Endothelial cell of umbilical vein (primary cell): ENCODE results near the gene RNF157. TPM values are rescaled to one million over a fixed set of nuclear protein-coding genes. Genes with fewer than 3 reads are reported as not detected.

Experiments used
- BruUV-seq: library from RNA; stranded (reverse); fragments of 400-500 nt; replicated peaks from 2 replicates; lab custom pipeline; 2021; lab: Mats Ljungman, UMichigan
- CTCF ChIA-PET: fragments of 300-600, 350-600 bp; sonication (Branson Sonifier 250); formaldehyde crosslinking; loops from one replicate; lab custom pipeline; 2021; ENCODE audit warnings: antibody characterized with exemption, inconsistent platforms; lab: Charles Lee
- POLR2A ChIA-PET: fragments of 300-600, 350-600 bp; sonication (Branson Sonifier 250); formaldehyde crosslinking; loops from one replicate; lab custom pipeline; 2021; ENCODE audit warnings: antibody characterized with exemption, inconsistent platforms; lab: Charles Lee
- DNase-seq: peaks from one replicate; pipeline ENCODE4 v3.0.0-alpha.2; 2011; ENCODE audit warnings: low read depth, low spot score
- FAIRE-seq: peaks from 2 replicates; lab custom pipeline; 2011; peaks lifted over from hg19 to GRCh38; lab: Jason Lieb, UNC
- H2AFZ ChIP-seq: 2 replicates; pipeline ENCODE4 v1.6.0; 2012; ENCODE audit warnings: low read depth, low read length, control low read depth, inconsistent platforms
- H3K27ac ChIP-seq: 2 replicates; pipeline ENCODE4 v1.5.1; 2011; ENCODE audit warnings: low read depth, mild to moderate bottlenecking, control low read depth, low read length, moderate library complexity; ENCODE audit not compliant: insufficient read depth
- H3K27me3 ChIP-seq, 2 experiments: 2 replicates each; pipeline versions ENCODE4 v1.6.0 to v1.6.1; 2011; ENCODE audit warnings: low read length in 2 of 2, mixed read lengths in 1 of 2; ENCODE audit not compliant: control insufficient read depth in 2 of 2, insufficient read depth in 2 of 2
- H3K36me3 ChIP-seq, 2 experiments: 2 replicates in 1 of 2; 3 replicates in 1 of 2; pipeline ENCODE4 v1.5.1; 2011; ENCODE audit warnings: low read length in 2 of 2, mild to moderate bottlenecking in 1 of 2, moderate library complexity in 1 of 2; ENCODE audit not compliant: control insufficient read depth in 2 of 2, insufficient read depth in 2 of 2; ENCODE audit errors: extremely low read depth in 1 of 2
- H3K4me1 ChIP-seq: 3 replicates; pipeline ENCODE4 v1.5.1; 2011; ENCODE audit warnings: mild to moderate bottlenecking, low read length; ENCODE audit not compliant: control insufficient read depth, insufficient read depth; ENCODE audit errors: extremely low read depth
- H3K4me2 ChIP-seq: 2 replicates; pipeline ENCODE4 v1.6.1; 2011; ENCODE audit warnings: low read length, control low read depth, mixed read lengths; ENCODE audit not compliant: insufficient read depth
- H3K4me3 ChIP-seq, 3 experiments: fragments of 200-600 bp in 1 of 3; sonication (generic), shearing (Covaris generic) in 1 of 3; replicated peaks in 1 of 3; 2 replicates each; pipeline ENCODE4 v1.5.1; 2011 to 2016; ENCODE audit warnings: control low read depth in 3 of 3, low read length in 3 of 3, mild to moderate bottlenecking in 2 of 3, inconsistent platforms in 1 of 3, low read depth in 1 of 3, moderate library complexity in 1 of 3; ENCODE audit not compliant: insufficient read depth in 1 of 3
- H3K79me2 ChIP-seq: 2 replicates; pipeline ENCODE4 v1.6.0; 2012; ENCODE audit warnings: low read length, inconsistent platforms; ENCODE audit not compliant: control insufficient read depth, insufficient read depth
- H3K9ac ChIP-seq: replicated peaks from 2 replicates; pipeline ENCODE3; 2011; ENCODE audit warnings: low read length, control low read depth; ENCODE audit not compliant: insufficient read depth; ENCODE audit errors: extremely low read depth
- H3K9me1 ChIP-seq: replicated peaks from 3 replicates; pipeline ENCODE4 v1.6.0; 2011; ENCODE audit warnings: mild to moderate bottlenecking, low read length; ENCODE audit not compliant: control insufficient read depth, insufficient read depth; ENCODE audit errors: extremely low read depth
- H3K9me3 ChIP-seq: replicated peaks from 2 replicates; pipeline ENCODE4 v1.5.1; 2012; ENCODE audit warnings: low read length, inconsistent platforms; ENCODE audit not compliant: control insufficient read depth, insufficient read depth
- H4K20me1 ChIP-seq: replicated peaks from 2 replicates; pipeline ENCODE3; 2011; ENCODE audit warnings: mild to moderate bottlenecking, low read length; ENCODE audit not compliant: control insufficient read depth, insufficient read depth; ENCODE audit errors: extremely low read depth
- EZH2 ChIP-seq: IDR thresholded peaks from 2 replicates; pipeline ENCODE4 v1.6.1; 2012; ENCODE audit warnings: borderline replicate concordance, low read depth, mild to moderate bottlenecking, moderate library complexity, low read length, inconsistent platforms; ENCODE audit not compliant: severe bottlenecking
- FOS ChIP-seq: IDR thresholded peaks from 2 replicates; pipeline ENCODE4 v1.6.1; 2011; ENCODE audit warnings: mild to moderate bottlenecking, low read length, moderate library complexity, borderline replicate concordance; ENCODE audit not compliant: insufficient read depth
- GATA2 ChIP-seq: IDR thresholded peaks from 2 replicates; pipeline ENCODE4 v1.7.0; 2011; ENCODE audit warnings: low read depth, mild to moderate bottlenecking, moderate library complexity, mixed read lengths, low read length; ENCODE audit not compliant: insufficient read length, insufficient read depth
- JUN ChIP-seq: IDR thresholded peaks from 2 replicates; pipeline ENCODE4 v1.6.1; 2011; ENCODE audit warnings: borderline replicate concordance, low read depth; ENCODE audit not compliant: insufficient read length, insufficient read depth
- MYC ChIP-seq: IDR thresholded peaks from one replicate; pipeline ENCODE4 v1.6.1; 2011; ENCODE audit warnings: mild to moderate bottlenecking, low read depth, low read length
- POLR2A ChIP-seq: IDR thresholded peaks from 2 replicates; pipeline ENCODE4 v1.6.1; 2012; ENCODE audit warnings: low read depth, mild to moderate bottlenecking, control low read depth, low read length
- POLR2AphosphoS5 ChIP-seq: IDR thresholded peaks from 2 replicates; pipeline ENCODE4 v1.6.1; 2012; ENCODE audit warnings: low read depth, mild to moderate bottlenecking, control low read depth, low read length, moderate library complexity; ENCODE audit not compliant: insufficient read depth
- dilution Hi-C: fragments of 300-500 bp; cut with MboI; formaldehyde crosslinking; loops from one replicate; pipeline ENCODE4 v1.15.0; 2019; ENCODE audit warnings: low sequenced_read_pairs; ENCODE audit not compliant: extremely low pct_ligation_motif_present
- intact Hi-C: fragments of 100-400 bp; cut with micrococcal nuclease; formaldehyde crosslinking; loops from one replicate; pipeline ENCODE4 v1.10.0; 2022
- polyA plus RNA-seq, 4 experiments: library from polyadenylated mRNA; depleted of rRNA in 3 of 4; stranded (reverse) in 3 of 4; unstranded in 1 of 4; fragments of >200 nt; gene quantifications; 2 replicates each; pipeline versions ENCODE4 v1.2.1 to v1.2.3, GENCODE V29; 2011 to 2012; ENCODE audit warnings: missing spikeins in 1 of 4
- total RNA-seq: library from RNA; stranded (reverse); gene quantifications from 2 replicates; pipeline ENCODE4 v1.2.3, GENCODE V29; 2021
- TF ChIP-seq, protein P1 (sequence below): IDR thresholded peaks from 2 replicates; pipeline ENCODE4 v1.6.1; 2011; ENCODE audit not compliant: insufficient read depth, insufficient read length
- TF ChIP-seq, protein P2 (sequence below), 2 donors: IDR thresholded peaks; 1 replicate in 1 of 2; 2 replicates in 1 of 2; pipeline ENCODE4 v1.5.1; 2011; ENCODE audit warnings: low read length in 2 of 2, mild to moderate bottlenecking in 2 of 2, moderate library complexity in 2 of 2, control low read depth in 1 of 2, inconsistent platforms in 1 of 2, low read depth in 1 of 2; ENCODE audit not compliant: insufficient read depth in 1 of 2; ENCODE audit errors: extremely low read depth in 1 of 2

The RNF157 gene
- total and polyA plus RNA-seq, 2 donors (not counting 3 experiments of a cell fraction or from before 2014, with no cell fraction given): 0.07 to 0.86 TPM

DNA sequence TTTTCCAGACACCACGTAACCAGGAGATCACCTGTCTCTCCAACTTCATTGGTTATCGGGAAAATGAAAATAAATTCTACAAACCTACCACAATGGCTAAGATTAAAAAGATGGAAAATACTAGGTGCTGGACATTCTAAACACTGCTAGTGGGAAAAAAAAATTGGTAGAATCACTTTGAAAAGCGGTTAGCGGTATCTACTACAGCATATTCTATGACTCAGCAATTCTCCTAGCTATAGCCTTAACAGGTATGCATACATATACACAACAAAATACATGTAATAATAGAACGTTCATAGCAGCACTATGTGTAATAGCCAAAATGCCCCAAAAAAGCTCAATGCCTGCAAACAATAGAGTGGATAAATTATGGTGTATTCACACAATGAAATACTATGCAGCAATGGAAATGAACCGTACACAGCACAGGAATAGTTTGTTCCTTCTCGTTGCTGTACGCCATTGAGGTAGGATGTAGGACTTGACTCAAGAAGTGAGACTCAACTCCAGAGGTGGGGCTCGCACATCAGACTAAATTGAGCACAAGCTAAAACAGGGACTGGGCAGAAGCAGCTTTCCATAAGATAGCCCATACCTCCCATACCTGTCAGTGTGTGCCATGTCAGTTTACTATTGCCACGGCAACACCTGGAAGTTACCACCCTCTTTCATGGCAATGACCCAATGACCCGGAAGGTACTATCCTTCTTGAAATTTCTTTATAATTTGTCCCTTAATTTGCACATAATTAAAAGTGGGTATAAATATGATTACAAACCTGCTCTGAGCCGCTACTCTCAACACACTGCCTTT lies 44.8 kb downstream of the RNF157 start:
- H3K36me3 ChIP-seq: no peaks in the 10 kb centered on the region
- intact Hi-C loops: no loop called here
- H3K79me2 ChIP-seq: no peaks in the 10 kb centered on the region
- H3K9me1 ChIP-seq: no peaks in the 10 kb centered on the region
- H3K4me1 ChIP-seq: no peaks in the 10 kb centered on the region
- dilution Hi-C loops: no loop called here
- no peak overlapping the region for H3K4me3 ChIP-seq
- H3K27me3 ChIP-seq: peaks cover 9 to 10% of the 10 kb centered on the region in 2 experiments
- H3K27ac ChIP-seq: no peak overlapping the region
- H3K9me3 ChIP-seq: no peaks in the 10 kb centered on the region
- H4K20me1 ChIP-seq: no peaks in the 10 kb centered on the region
- no TSS peak for BruUV-seq
- H3K4me2 ChIP-seq: no peak overlapping the region
- no peak overlapping the region for H2AFZ ChIP-seq
- POLR2A ChIA-PET: no interaction called here
- H3K9ac ChIP-seq: no peak overlapping the region
- DNase-seq: no peak
- TF ChIP-seq MYC (no peak), JUN (no peak), POLR2A (no peak), EZH2 (no peak), FOS (no peak), GATA2 (no peak), POLR2AphosphoS5 (no peak)
- TF ChIP-seq, protein P1, sequence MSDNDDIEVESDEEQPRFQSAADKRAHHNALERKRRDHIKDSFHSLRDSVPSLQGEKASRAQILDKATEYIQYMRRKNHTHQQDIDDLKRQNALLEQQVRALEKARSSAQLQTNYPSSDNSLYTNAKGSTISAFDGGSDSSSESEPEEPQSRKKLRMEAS: no peak
- TF ChIP-seq, protein P2, sequence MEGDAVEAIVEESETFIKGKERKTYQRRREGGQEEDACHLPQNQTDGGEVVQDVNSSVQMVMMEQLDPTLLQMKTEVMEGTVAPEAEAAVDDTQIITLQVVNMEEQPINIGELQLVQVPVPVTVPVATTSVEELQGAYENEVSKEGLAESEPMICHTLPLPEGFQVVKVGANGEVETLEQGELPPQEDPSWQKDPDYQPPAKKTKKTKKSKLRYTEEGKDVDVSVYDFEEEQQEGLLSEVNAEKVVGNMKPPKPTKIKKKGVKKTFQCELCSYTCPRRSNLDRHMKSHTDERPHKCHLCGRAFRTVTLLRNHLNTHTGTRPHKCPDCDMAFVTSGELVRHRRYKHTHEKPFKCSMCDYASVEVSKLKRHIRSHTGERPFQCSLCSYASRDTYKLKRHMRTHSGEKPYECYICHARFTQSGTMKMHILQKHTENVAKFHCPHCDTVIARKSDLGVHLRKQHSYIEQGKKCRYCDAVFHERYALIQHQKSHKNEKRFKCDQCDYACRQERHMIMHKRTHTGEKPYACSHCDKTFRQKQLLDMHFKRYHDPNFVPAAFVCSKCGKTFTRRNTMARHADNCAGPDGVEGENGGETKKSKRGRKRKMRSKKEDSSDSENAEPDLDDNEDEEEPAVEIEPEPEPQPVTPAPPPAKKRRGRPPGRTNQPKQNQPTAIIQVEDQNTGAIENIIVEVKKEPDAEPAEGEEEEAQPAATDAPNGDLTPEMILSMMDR (IDR thresholded peaks at IDR 0.05; ENCODE audit: extremely low read depth in 1 of 2, insufficient read depth in 1 of 2, low read depth in 1 of 2, low read length in 2 of 2): no peak
- CTCF ChIA-PET: interaction anchor here (1.4 kb wide), 1 partner anchor 14 kb away, joined by 8 read pairs; no protein-coding TSS in a partner anchor
- FAIRE-seq: no peak
